DMS153 treated with DMSO at 0.1 percent for 48 hours (cell line): ENCODE data around the gene JMJD8.

Source experiments
- DNase-seq: peaks from one replicate; lab custom pipeline; 2025; ENCODE audit not compliant: unreplicated experiment; lab: John Stamatoyannopoulos, UW

JMJD8 gene

DNA sequence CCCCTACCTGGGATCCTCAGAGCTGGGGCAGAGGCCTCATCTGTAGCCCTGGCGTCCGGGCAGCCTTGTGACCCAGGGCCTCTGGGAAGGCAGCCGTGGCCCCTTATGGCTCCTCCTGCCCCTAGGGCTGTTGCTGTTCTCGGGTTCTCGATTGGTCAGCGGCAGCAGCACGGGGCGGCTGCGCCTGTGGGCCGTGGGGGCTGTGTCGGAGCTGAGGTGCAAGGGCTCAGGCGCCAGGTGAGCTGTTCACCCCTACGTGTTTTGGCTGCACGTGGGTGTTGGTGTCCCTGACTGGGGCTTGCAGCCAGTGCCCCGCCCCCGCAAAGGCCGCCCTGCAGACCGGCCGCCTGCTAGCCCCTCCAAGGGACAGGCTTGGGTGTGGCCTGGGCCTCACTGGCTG, 22.0 kb downstream of the JMJD8 start:
- DNase-seq, result no peak

- no peak for DNase-seq
Observed at GRCh38 chr16:661184-661821, 22.8 kb downstream of the JMJD8 start.

- peak; percentile 68 for DNase-seq
Observed at GRCh38 chr16:660459-661183, 23.5 kb downstream of the JMJD8 start.

GRCh38 chr16:660132-660458, 24.0 kb downstream of the JMJD8 start:
- no peak for DNase-seq

DNA sequence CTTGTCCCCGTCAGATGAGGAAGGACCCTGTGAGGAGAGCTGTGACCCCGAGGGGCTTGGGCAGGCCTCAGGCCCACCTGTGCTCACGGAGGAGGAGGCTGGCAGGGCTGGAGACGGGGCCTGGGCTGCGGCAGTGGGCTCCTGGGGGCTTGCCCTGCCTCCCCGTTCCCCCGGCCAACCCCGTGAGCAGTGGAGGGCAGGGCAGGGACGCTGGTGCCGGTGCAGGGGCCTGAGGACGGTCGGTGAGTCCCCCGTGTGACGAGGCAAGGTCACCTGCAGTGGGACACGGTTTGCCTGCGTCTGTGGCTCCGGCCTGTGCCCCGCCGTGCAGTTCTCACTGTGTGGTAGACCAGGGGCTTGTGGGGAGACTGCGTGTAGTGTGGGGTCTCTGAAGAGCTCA, 24.5 kb downstream of the JMJD8 start:
- DNase-seq, result no peak

DNA sequence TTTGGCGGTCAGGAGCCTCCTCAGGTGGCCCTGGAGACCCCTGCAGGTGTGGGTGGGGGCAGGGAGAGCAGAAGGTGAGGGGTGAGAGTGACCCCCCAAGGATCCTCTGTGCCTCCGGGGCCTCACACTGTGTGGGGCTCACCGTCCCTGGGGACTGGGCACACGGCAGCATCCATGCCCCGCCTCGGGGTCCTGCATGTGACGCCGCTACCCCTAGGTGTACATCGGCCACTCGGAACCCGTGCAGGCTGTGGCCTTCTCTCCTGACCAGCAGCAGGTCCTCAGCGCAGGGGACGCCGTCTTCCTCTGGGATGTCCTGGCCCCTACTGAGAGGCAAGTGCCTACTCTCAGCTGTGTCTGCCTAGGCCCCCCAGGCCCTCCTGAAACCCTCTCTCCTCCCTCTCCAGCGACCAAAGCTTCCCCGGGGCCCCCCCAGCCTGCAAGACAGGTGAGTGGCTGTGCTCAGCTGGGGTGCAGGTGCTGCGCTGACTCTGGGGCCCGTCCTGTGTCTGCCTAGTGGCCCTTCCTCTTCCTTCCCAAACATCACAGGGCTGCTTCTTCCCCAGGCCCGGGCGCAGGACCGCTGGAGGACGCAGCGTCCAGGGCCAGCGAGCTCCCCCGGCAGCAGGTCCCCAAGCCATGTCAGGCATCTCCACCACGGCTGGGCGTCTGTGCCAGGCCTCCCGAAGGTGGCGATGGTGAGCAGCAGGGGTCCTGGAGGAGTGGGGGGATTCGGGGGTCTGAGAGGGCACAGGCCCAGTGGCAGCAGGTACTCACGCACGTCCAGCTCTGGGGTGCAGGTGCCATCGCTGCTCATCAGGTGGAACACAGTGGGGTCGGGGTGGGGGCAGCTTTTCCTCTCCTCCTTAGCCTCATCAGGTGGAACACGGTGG, 25.2 kb downstream of the JMJD8 start:
- DNase-seq, result no peak

DNA sequence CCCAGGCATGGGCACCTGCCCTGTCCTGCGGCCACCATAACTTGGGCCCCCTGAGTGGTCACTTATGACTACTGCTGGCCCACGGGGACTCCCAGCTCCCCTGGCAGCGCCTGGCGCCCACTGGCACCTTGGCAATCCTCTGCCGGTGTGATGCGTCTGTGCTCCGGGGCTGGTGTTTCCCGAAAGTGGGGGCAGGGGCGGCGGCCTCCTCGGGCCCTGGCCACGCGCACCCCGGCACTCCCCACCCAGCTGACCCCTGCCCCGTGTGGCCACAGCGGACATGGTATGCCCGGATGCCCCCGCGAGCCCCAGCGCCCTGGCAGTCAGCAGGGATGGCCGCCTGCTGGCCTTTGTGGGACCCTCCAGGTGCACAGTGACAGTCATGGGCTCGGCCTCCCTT, 26.6 kb downstream of the JMJD8 start:
- no peak for DNase-seq

DNA sequence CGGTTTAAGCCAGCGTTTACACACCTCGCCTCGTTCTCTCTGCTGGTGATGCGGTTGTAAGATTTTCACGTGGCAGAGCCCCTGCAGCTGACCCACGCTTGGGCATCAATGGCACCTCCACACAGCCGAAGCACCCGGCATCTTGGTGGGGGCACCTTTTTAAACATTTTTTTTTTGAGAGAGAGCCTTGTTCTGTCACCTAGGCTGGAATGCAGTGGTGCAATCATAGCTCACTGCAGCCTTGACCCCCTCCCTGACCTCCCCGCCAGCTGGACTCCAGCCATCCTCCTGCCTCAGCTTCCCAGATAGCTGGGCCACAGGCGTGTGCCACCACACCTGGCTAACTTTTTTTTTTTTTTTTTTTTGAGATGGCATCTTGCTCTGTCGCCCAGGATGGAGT, 30.1 kb downstream of the JMJD8 start:
- no peak for DNase-seq

GRCh38 chr16:652454-653305, 31.5 kb downstream of the JMJD8 start:
- DNase-seq, result no peak

DNA sequence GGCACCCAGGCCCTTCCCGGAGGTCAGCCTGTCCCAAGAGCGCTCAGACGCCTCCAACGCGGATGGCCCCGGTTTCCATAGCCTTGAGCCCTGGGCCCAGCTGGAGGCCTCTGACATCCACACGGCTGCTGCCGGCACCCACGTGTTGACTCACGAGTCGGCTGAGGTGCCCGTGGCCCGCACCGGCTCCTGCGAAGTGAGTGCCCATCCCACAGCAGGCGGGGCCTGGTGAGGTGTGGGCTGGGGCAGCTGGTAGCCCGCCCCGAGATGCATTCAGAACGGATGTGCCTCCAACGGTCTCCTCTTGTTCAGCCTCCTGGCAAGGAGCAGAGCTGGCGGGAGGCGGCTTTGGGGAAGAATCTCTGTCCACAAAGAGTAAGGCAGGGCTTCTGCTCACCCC, 32.3 kb downstream of the JMJD8 start:
- no peak for DNase-seq

GRCh38 chr16:649631-650030, 34.5 kb downstream of the JMJD8 start:
- DNase-seq, result no peak

- DNase-seq, result peak; percentile 75
Observed at GRCh38 chr16:648781-649589, 35.1 kb downstream of the JMJD8 start, which contains the start of gene WDR90. Gene WDR90 (plus strand): TSS chr16:649365. CDS start chr16:649417, 52 bp downstream.

DNA sequence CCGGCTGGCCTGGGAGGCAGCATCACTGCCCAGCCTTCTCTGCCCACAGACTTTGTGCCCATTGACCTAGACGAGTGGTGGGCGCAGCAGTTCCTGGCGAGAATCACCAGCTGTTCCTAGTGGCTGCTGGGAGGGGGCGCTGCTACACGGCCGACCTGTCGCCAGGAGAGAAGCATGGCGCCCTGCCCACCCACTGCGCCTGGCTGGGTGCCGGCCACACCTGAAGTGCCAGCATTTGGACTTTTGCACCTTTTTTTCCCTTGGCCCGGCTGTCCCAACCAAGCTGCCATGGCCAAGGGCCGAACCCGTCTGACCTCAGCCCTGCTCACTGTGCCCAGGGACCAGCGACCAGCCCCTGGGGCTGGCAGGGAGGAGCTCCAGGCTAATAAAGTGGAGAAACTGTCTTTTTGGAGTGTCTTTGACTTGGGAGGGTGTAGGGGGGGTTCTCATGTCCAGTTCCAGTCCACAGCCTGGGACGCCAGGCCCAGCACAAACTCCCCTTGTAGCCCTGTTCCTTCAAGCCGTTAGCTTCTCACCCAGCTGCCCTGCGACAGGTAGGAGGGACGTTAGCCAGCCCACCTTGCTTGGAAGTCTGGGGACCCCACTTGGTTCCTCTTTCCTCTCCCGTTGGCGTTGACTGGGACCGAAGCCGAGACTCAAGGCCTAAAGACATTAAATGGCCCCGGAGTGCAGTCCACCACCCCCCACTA, 35.9 kb downstream of the JMJD8 start:
- DNase-seq, result peak; percentile 10

DNA sequence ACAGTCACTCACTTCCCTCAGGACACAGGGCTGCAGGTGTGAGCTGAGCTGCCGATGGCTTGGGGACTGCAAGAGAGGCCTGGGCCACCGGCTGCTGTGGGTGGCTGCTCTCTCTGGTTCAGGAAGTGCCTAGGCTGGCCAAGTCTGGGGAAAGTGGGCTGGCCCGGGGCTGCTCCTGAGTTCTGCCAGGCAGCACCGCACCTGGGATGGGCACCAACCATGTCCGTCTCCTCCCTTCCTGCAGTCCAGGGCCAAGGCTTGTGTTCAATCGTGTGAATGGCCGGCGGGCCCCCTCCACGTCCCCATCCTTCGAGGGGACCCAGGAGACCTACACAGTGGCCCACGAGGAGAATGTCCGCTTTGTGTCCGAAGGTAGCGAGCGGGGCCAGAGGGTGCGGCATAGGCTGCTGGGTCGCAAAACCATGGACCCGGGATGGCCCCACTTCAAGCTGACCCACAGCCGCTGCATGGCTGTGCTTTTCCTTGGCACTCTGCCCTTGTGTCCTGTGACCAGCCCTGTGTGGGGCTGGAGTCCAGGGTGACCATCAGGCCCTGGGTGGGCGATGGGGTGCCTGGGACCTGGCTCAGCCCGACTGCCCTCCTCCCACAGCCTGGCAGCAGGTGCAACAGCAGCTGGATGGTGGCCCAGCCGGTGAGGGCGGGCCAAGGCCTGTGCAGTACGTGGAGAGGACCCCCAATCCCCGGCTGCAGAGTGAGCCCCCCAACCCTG, 36.8 kb downstream of the JMJD8 start:
- no peak for DNase-seq

GRCh38 chr16:646679-647172, 37.4 kb downstream of the JMJD8 start:
- no peak for DNase-seq

DNA sequence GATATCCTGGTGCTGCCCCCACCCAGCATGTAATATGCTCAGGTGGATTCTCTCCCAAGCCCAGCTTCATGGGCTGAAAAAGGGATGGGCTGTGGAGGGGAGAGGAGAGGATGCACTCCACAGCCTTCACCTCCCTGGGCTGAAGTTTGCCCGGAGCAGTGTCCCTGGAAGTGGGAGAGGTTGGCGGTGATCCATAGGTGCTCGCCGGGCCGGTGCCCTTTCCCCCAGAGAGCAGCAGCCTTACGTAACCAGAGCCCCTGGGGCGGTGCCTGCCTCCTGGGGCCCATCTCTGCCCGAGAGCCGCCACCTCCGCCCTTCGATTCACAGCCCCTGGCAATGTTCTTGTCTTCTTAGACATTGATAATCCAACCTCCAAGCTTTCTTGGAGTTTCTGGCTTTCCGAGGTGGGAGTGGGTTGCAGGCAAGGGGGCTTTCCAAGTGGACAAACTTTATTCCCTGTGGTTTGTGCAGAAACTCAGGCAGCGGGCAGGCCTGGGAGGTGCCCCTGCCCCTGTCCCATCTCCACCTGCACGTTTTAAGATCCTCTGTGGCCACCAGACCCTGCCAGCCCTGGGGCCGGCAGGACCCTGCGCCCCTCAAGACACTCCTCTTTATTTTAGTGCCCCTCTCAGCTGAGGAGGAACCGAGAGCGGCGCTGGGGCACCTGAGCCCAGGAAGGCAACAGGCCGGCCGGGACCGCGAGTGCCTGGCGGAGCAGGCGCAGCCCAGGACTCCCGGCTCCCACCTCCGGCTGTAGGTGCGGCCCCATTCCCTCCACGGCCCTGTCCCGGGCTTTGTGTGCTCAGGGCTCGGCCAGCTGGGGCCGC, 38.1 kb downstream of the JMJD8 start:
- no peak for DNase-seq

DNA sequence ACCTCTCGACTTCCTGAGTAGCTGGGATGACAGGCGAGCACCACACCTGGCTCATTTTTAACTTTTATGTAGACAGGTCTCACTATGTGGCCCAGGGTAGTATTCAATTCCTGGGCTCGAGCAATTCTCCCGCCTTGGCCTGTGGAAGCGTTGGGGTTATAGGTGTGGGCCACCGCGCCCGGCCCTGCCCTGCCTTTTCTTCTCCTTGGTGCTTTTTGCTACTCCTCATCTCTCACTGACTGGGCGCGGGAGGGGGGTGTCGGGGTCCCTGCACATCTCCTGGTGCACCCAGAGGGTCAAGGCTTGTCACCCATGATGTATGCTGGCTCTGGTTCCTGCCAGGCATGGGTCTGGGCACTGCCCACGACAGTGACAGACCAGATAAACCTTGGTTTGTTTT, 39.6 kb downstream of the JMJD8 start:
- DNase-seq, result no peak

GRCh38 chr16:643050-643368, 41.1 kb downstream of the JMJD8 start:
- DNase-seq, result no peak
